Astrocyte (in vitro differentiated cells and primary cell): ENCODE measurements around the gene THY1. TPM values are rescaled to one million over a fixed set of nuclear protein-coding genes. Genes with fewer than 3 reads are reported as not detected.

Experiments used
- DNase-seq: peaks from one replicate; pipeline ENCODE4 v3.0.0-alpha.2; 2010; ENCODE audit warnings: low read depth
- FAIRE-seq: peaks from 2 replicates; lab custom pipeline; 2011; peaks lifted over from hg19 to GRCh38; lab: Jason Lieb, UNC
- H2AFZ ChIP-seq: 2 replicates; pipeline ENCODE4 v1.6.0; 2012; ENCODE audit warnings: low read depth, low read length, inconsistent platforms
- H3K27ac ChIP-seq: 2 replicates; pipeline ENCODE4 v1.5.1; 2011; ENCODE audit warnings: low read depth, low read length, inconsistent platforms
- H3K27me3 ChIP-seq: 2 replicates; pipeline ENCODE4 v1.6.0; 2011; ENCODE audit warnings: low read length, inconsistent platforms; ENCODE audit not compliant: insufficient read depth
- H3K36me3 ChIP-seq: 2 replicates; pipeline ENCODE4 v1.5.1; 2011; ENCODE audit warnings: low read length, inconsistent platforms; ENCODE audit not compliant: insufficient read depth
- H3K4me1 ChIP-seq: 2 replicates; pipeline ENCODE4 v1.5.1; 2011; ENCODE audit warnings: low read length, inconsistent platforms; ENCODE audit not compliant: insufficient read depth
- H3K4me2 ChIP-seq: 2 replicates; pipeline ENCODE4 v1.6.0; 2012; ENCODE audit warnings: low read length, inconsistent platforms
- H3K4me3 ChIP-seq: 2 replicates; pipeline ENCODE4 v1.5.1; 2011; ENCODE audit warnings: low read depth, mild to moderate bottlenecking, low read length, inconsistent platforms; ENCODE audit not compliant: insufficient read depth
- H3K79me2 ChIP-seq: 2 replicates; pipeline ENCODE4 v1.6.0; 2012; ENCODE audit warnings: mild to moderate bottlenecking, low read length, inconsistent platforms; ENCODE audit not compliant: insufficient read depth
- H3K9ac ChIP-seq: 2 replicates; pipeline ENCODE4 v1.6.0; 2012; ENCODE audit warnings: mild to moderate bottlenecking, low read length, inconsistent platforms
- H3K9me3 ChIP-seq: 2 replicates; pipeline ENCODE4 v1.5.1; 2012; ENCODE audit warnings: low read depth, mild to moderate bottlenecking, low read length, inconsistent platforms; ENCODE audit not compliant: insufficient read depth
- H4K20me1 ChIP-seq: 2 replicates; pipeline ENCODE4 v1.6.0; 2012; ENCODE audit warnings: low read length, inconsistent platforms; ENCODE audit not compliant: insufficient read depth
- H3K27ac Mint-ChIP-seq: one replicate; pipeline ENCODE4 v1.8.0; 2021; ENCODE audit warnings: mild to moderate bottlenecking, mixed read lengths; ENCODE audit not compliant: unreplicated experiment
- H3K27me3 Mint-ChIP-seq: one replicate; pipeline ENCODE4 v1.8.0; 2021; ENCODE audit warnings: low read depth, mixed read lengths; ENCODE audit not compliant: unreplicated experiment
- H3K36me3 Mint-ChIP-seq: one replicate; pipeline ENCODE4 v1.8.0; 2021; ENCODE audit warnings: low read depth, mixed read lengths; ENCODE audit not compliant: unreplicated experiment
- H3K4me1 Mint-ChIP-seq: one replicate; pipeline ENCODE4 v1.8.0; 2021; ENCODE audit warnings: low read depth, mixed read lengths; ENCODE audit not compliant: unreplicated experiment
- H3K4me3 Mint-ChIP-seq: one replicate; pipeline ENCODE4 v1.8.0; 2021; ENCODE audit warnings: mild to moderate bottlenecking, moderate library complexity, mixed read lengths; ENCODE audit not compliant: unreplicated experiment
- H3K9me3 Mint-ChIP-seq: one replicate; pipeline ENCODE4 v1.8.0; 2021; ENCODE audit warnings: mild to moderate bottlenecking, mixed read lengths; ENCODE audit not compliant: unreplicated experiment
- EZH2 ChIP-seq: IDR thresholded peaks from 2 replicates; pipeline ENCODE4 v1.6.1; 2012; ENCODE audit warnings: mild to moderate bottlenecking, low read length, inconsistent platforms; ENCODE audit not compliant: insufficient read depth
- total RNA-seq: library from RNA; stranded (reverse); gene quantifications from 2 replicates; pipeline ENCODE4 v1.2.1, GENCODE V29; 2021
- TF ChIP-seq, protein P1 (sequence below): IDR thresholded peaks from 2 replicates; pipeline ENCODE4 v1.5.1; 2011; ENCODE audit warnings: low read depth, mild to moderate bottlenecking, inconsistent platforms, low read length, moderate library complexity; ENCODE audit not compliant: insufficient read depth

Gene THY1
- total RNA-seq, 1 donor from 2014 or later: 104 TPM

DNA sequence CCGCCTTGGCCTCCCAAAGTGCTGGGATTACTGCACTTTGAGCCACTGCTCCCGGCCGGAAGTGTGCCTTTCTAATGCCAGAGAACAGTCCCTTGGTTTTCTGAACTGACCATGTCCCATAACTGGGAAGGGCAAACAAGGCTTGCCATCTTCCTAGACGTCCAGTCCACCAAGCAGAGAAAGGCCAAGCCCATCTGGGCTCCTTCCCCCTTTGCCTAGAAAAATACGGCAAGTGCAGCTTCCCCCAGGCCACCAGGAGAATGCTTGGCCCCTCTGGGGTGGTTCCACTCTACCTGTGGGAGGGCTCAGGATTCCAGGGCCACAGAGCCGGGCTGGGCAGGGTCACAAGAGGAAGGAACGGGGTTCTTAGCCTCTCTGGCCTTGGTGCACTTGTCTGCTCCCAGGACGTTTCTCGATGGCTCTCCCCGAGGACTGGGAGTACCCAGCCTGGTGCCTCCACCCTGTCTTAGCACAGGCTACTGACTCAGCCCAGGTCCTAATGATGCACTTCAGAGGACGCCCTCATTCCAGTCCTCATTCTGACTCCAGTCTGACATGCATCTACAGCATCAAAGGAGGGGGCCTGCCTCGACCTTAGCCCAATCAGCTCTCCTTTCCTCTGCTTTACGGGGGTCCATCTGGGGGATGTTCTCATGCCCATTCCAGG is 42.7 kb downstream of the THY1 start:
- DNase-seq (no peak), FAIRE-seq (no peak)
- no peak overlapping the region for H3K9ac ChIP-seq
- no peaks in the 10 kb centered on the region for H3K9me3 ChIP-seq
- H3K36me3 Mint-ChIP-seq: no peaks in the 10 kb centered on the region
- peaks cover 9% of the 10 kb centered on the region for H3K27me3 ChIP-seq
- peaks cover 11% of the 10 kb centered on the region for H3K4me1 Mint-ChIP-seq
- no peaks in the 10 kb centered on the region for H3K36me3 ChIP-seq
- TF ChIP-seq, protein P1, sequence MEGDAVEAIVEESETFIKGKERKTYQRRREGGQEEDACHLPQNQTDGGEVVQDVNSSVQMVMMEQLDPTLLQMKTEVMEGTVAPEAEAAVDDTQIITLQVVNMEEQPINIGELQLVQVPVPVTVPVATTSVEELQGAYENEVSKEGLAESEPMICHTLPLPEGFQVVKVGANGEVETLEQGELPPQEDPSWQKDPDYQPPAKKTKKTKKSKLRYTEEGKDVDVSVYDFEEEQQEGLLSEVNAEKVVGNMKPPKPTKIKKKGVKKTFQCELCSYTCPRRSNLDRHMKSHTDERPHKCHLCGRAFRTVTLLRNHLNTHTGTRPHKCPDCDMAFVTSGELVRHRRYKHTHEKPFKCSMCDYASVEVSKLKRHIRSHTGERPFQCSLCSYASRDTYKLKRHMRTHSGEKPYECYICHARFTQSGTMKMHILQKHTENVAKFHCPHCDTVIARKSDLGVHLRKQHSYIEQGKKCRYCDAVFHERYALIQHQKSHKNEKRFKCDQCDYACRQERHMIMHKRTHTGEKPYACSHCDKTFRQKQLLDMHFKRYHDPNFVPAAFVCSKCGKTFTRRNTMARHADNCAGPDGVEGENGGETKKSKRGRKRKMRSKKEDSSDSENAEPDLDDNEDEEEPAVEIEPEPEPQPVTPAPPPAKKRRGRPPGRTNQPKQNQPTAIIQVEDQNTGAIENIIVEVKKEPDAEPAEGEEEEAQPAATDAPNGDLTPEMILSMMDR: no peak
- TF ChIP-seq EZH2: no peak
- H3K79me2 ChIP-seq: no peaks in the 10 kb centered on the region
- H3K4me2 ChIP-seq: peak overlapping the region; percentile 91
- H3K27ac ChIP-seq: no peak overlapping the region
- no peaks in the 10 kb centered on the region for H4K20me1 ChIP-seq
- H3K4me3 ChIP-seq: no peak overlapping the region
- no peak overlapping the region for H3K27ac Mint-ChIP-seq
- H2AFZ ChIP-seq: no peak overlapping the region
- H3K4me1 ChIP-seq: peaks cover 26% of the 10 kb centered on the region
- H3K9me3 Mint-ChIP-seq: peaks cover 2% of the 10 kb centered on the region
- H3K27me3 Mint-ChIP-seq: peaks cover 5% of the 10 kb centered on the region
- no peak overlapping the region for H3K4me3 Mint-ChIP-seq

DNA sequence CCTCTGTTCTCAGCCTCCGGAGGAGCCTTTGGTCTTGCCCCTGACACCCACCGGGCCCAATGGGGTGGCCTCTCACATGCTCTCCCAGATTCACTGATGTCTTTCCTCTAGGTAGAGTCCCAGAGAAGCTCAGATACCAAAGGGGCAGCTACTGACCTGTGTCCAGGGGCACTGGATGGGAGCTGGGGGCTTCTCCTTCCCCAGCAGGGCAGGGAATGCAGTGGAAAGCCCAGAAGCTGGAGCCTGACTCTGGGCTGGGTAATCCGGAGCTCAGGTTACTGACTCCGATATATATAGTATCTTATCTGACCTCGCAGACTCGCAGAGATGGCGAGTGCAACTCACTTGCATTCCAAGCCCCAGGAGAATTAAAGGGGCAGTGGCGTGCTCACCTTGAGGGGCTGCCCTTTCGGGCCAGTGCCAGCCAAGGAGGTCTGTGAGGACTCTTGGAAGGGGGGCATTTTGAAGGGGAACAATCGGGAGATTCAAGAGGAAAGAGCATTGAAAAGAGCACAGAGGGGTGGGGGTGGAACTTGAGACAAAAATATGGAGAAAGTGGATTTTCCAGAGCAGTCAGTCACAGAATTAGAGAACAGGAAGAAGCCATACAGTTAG is 44.0 kb downstream of the THY1 start:
- FAIRE-seq (no peak), DNase-seq (no peak)
- Histone ChIP-seq H4K20me1 (no peaks in the 10 kb centered on the region), H3K4me2 (no peak overlapping the region), H3K79me2 (no peaks in the 10 kb centered on the region), H3K4me1 (peaks cover 30% of the 10 kb centered on the region), H3K9me3 (no peaks in the 10 kb centered on the region), H3K27me3 (peaks cover 2% of the 10 kb centered on the region), H3K27ac (no peak overlapping the region), H3K4me3 (no peak overlapping the region), H3K36me3 (no peaks in the 10 kb centered on the region), H2AFZ (no peak overlapping the region), H3K9ac (no peak overlapping the region)
- TF ChIP-seq, protein P1: no peak
- no peak for TF ChIP-seq EZH2
- H3K9me3 Mint-ChIP-seq: peaks cover 2% of the 10 kb centered on the region
- H3K4me1 Mint-ChIP-seq: peaks cover 15% of the 10 kb centered on the region
- no peaks in the 10 kb centered on the region for H3K36me3 Mint-ChIP-seq
- H3K27ac Mint-ChIP-seq: peak overlapping the region; percentile 74
- H3K27me3 Mint-ChIP-seq: peaks cover 5% of the 10 kb centered on the region
- H3K4me3 Mint-ChIP-seq: peak overlapping the region; percentile 50
